ENCODE results near the gene MYEOV.

Gene MYEOV

DNA sequence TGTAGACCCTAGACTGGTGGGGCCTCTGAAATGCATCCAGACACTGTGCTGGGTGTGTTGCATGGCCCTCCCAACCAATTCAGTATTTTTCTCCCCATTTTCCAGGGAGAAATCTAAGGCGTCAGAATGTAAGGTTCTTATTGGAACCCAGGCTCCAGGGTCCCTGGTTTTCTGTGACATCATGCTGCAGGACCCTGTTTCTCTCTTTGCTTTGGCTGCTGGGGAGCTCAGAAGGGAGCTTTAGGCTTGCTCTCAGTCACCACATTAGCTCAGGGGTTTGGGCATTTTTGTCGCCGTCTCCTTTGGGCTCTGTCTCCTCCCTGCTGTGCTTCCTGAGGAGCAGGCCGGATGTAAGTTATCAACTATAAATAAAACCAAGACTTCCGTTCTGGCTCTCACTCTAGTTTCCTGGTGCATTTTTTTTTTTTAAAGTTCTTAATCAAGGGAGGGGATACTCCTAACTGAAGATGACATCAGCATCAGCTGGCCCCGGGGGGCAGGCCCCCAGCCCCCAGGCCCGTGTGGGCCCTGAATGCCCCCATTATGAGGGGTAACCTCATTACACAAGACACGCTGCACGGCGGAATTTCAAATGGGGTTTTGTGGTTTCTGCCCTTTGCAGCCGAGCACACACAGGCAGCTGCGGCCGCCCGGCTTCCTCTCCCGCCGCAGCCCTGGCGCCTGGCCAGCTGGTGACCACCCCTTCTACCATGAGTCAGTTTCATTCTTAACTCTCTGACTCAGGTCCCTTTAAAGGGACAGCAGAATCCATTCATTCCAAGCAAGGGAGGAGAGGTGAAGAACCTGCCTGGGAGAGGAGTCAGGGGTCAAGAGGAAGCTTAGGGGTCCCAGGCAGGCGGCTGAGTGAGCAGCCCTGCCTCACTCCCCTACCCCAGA lies 3.2 kb downstream of the MYEOV start:
- TF ChIP-seq CTCF (IDR thresholded peaks at IDR 0.05; ENCODE audit: low read length, missing control alignments) = no peak
- peak; percentile 98 for DNase-seq (ENCODE audit: low read depth)
- H3K4me3 ChIP-seq (replicated peaks; ENCODE audit: low read depth, low read length) = peak overlapping the region; percentile 34

DNA sequence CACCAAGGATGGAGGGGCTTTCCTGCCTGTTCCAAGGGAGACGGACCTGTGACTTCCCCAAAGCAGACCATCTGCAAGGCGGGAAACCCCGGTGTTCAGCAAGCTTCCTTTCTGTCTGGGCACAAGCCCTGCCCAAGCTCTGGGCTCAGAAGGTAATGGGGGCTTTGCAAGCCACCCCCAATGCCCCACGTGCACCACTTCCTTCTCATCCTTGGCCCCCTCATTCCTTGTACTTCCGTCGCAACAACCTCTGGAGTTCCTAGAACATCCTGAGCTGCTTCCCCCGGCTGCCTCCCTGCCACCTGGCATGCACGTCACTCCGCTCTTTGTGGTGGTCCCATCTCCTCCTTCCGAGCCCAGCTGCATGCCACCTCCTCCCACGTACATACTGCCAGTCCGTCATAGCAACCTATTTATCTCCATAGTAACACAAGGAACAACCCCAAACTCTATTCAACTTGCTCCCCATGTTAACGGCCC lies 3.9 kb downstream of the MYEOV start:
- peak overlapping the region; percentile 10 for H3K4me3 ChIP-seq (replicated peaks; ENCODE audit: low read depth, low read length)
- TF ChIP-seq CTCF (IDR thresholded peaks at IDR 0.05; ENCODE audit: low read length, missing control alignments) = no peak
- DNase-seq (ENCODE audit: low read depth) = peak; percentile 45

DNA sequence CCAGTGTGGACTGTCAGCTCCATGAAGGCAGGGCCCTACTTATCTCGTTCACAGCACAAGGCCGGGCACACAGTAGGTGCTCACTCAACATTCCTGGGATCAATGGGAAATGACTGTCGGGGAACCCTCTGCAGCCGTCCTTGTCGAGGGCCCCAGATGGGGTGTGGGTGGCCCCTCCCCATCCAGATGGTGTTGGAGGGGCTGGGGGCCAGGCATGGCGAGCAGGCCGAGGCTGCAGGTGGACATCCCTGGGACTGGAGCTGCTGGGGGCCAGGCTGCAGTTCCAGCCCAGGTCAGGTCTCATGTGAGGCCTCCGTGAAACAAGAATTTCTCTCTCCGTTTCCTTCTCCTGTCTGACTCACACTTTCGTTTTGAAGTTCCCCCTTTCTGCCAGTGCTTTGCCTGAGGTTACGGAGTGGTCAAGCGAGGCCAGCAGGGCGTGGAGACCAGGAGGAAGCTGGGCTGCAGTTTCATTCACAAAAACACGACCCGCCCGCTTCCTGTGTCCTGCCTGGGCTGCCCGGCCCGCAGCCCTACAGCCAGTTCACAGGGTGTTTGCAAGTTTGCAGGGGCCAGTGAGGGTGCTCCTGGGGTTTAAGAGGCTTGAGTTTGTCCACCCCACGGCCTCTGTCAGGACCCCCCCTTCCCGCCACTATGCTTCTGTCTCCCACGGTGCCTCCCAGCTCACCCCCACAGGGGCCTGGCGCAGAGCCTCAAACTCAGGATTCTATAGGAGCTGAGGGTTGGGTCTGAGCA lies 4.5 kb downstream of the MYEOV start:
- peak; percentile 73 for DNase-seq (ENCODE audit: low read depth)
- no peak overlapping the region for H3K4me3 ChIP-seq (replicated peaks; ENCODE audit: low read depth, low read length)

GRCh38 chr11:69299023-69299461 lies 5.1 kb downstream of the MYEOV start:
- no peak for DNase-seq (ENCODE audit: low read depth)
- no peak overlapping the region for H3K4me3 ChIP-seq (replicated peaks; ENCODE audit: low read depth, low read length)
- TF ChIP-seq CTCF (IDR thresholded peaks at IDR 0.05; ENCODE audit: low read length, missing control alignments) = no peak

More for the DNA sequence above, 4.5 kb downstream of the MYEOV start:
- no peak for TF ChIP-seq CTCF (IDR thresholded peaks at IDR 0.05; ENCODE audit: low read length, missing control alignments)

GRCh38 chr11:69299572-69299971 lies 5.6 kb downstream of the MYEOV start:
- no peak for DNase-seq (ENCODE audit: low read depth)
- no peak overlapping the region for H3K4me3 ChIP-seq (replicated peaks; ENCODE audit: low read depth, low read length)
- no peak for TF ChIP-seq CTCF (IDR thresholded peaks at IDR 0.05; ENCODE audit: low read length, missing control alignments)

GRCh38 chr11:69300120-69301060 lies 6.4 kb downstream of the MYEOV start:
- no peak for TF ChIP-seq CTCF (IDR thresholded peaks at IDR 0.05; ENCODE audit: low read length, missing control alignments)

More at GRCh38 chr11:69300120-69301060, 6.4 kb downstream of the MYEOV start:
- no peak overlapping the region for H3K4me3 ChIP-seq (replicated peaks; ENCODE audit: low read depth, low read length)
- no peak for DNase-seq (ENCODE audit: low read depth)

Data from fibroblast of pulmonary artery (primary cell).